Parathyroid adenoma (tissue), 2 donors: ENCODE results near the gene KCTD20.
A peak's percentile ranks its signal among the peaks of the same experiment; 100 is the strongest.

Experiments
- H2AFZ ChIP-seq: fragments of 300-600 bp; sonication (generic); one replicate; pipeline ENCODE4 v1.7.0; 2017; ENCODE audit warnings: antibody characterized with exemption, mild to moderate bottlenecking
- H3K27ac ChIP-seq: fragments of 300-600 bp; sonication (generic); one replicate; pipeline ENCODE4 v1.7.0; 2017
- H3K27me3 ChIP-seq: fragments of 300-600 bp; sonication (generic); one replicate; pipeline ENCODE4 v1.7.0; 2017; ENCODE audit warnings: low read length; ENCODE audit not compliant: control insufficient read depth, insufficient read depth
- H3K36me3 ChIP-seq: fragments of 300-600 bp; sonication (generic); one replicate; pipeline ENCODE4 v1.7.0; 2017; ENCODE audit warnings: low read length; ENCODE audit not compliant: control insufficient read depth, insufficient read depth
- H3K4me1 ChIP-seq: fragments of 300-600 bp; sonication (generic); one replicate; pipeline ENCODE4 v1.7.0; 2017; ENCODE audit warnings: control low read depth
- H3K4me2 ChIP-seq: fragments of 300-600 bp; sonication (generic); one replicate; pipeline ENCODE4 v1.7.0; 2017; ENCODE audit warnings: low read length
- H3K4me3 ChIP-seq: fragments of 300-600 bp; sonication (generic); one replicate; pipeline ENCODE4 v1.7.0; 2017; ENCODE audit warnings: low read depth, low read length
- H3K79me2 ChIP-seq: fragments of 300-600 bp; sonication (generic); one replicate; pipeline ENCODE4 v1.7.0; 2017; ENCODE audit warnings: control low read depth
- H3K9ac ChIP-seq: fragments of 300-600 bp; sonication (generic); one replicate; pipeline ENCODE4 v1.7.0; 2017; ENCODE audit warnings: mild to moderate bottlenecking
- H3K9me3 ChIP-seq: fragments of 300-600 bp; sonication (generic); one replicate; pipeline ENCODE4 v1.7.0; 2017; ENCODE audit warnings: low read length; ENCODE audit not compliant: control insufficient read depth
- TF ChIP-seq, protein P1 (sequence below): fragments of 300-600 bp; sonication (generic); IDR thresholded peaks from one replicate; pipeline ENCODE4 v1.7.0; 2017; ENCODE audit warnings: antibody characterized with exemption, mild to moderate bottlenecking
- donor health status: primary hyperparathyroidism.

KCTD20 gene

DNA sequence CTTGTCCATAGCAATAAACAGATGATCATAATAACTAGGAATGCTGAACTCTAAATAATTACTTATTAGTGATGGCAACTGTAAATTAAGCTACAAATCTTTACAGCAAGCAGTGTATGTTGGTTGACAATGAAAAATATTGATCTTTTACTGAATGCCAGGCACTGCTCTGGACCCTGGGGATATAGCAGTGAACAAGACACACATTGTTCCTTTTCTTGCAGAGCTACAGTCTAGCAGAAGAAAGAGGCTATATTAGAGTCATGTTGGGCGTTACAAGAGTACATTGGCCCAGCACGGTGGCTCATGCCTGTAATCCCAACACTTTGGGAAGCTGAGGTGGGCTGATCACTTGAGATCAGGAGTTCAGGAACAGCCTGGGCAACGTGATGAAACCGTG lies 11.6 kb upstream of the KCTD20 start:
- no peak overlapping the region for H3K4me2 ChIP-seq

DNA sequence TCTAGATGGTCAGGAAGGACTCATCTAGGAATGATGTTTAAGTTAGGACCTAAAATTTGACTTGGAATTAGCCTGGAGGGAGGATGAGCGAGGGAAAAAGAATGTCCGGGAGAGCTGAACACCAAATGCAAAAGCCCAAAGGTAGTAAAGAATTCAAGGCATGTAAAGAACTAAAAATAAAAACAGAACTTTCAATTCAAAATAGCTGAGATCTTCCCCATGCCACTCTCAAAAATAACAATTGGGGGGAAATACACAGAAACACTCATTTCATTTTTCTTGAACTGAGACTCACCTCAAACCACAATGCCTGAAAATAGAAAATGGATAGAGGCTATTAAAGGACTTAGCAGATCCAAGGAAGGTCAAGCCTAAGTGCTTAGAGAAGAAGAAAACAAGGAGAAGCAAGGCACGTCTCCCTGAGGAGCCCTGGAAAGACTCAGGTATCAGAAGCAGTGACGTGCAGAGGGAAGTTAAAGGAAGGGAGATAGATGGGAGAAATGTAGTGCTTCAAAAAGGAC lies 10.6 kb upstream of the KCTD20 start:
- Histone ChIP-seq H3K36me3 (no peaks in the 10 kb centered on the region), H3K27ac (no peak overlapping the region), H3K4me3 (no peak overlapping the region), H2AFZ (no peak overlapping the region), H3K4me1 (no peaks in the 10 kb centered on the region), H3K9ac (no peak overlapping the region), H3K9me3 (no peaks in the 10 kb centered on the region), H3K27me3 (no peaks in the 10 kb centered on the region), H3K4me2 (no peak overlapping the region), H3K79me2 (no peaks in the 10 kb centered on the region)
- TF ChIP-seq, protein P1, sequence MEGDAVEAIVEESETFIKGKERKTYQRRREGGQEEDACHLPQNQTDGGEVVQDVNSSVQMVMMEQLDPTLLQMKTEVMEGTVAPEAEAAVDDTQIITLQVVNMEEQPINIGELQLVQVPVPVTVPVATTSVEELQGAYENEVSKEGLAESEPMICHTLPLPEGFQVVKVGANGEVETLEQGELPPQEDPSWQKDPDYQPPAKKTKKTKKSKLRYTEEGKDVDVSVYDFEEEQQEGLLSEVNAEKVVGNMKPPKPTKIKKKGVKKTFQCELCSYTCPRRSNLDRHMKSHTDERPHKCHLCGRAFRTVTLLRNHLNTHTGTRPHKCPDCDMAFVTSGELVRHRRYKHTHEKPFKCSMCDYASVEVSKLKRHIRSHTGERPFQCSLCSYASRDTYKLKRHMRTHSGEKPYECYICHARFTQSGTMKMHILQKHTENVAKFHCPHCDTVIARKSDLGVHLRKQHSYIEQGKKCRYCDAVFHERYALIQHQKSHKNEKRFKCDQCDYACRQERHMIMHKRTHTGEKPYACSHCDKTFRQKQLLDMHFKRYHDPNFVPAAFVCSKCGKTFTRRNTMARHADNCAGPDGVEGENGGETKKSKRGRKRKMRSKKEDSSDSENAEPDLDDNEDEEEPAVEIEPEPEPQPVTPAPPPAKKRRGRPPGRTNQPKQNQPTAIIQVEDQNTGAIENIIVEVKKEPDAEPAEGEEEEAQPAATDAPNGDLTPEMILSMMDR = no peak

More for the DNA sequence above, 11.6 kb upstream of the KCTD20 start:
- no peaks in the 10 kb centered on the region for H3K9me3 ChIP-seq
- H3K4me1 ChIP-seq = no peaks in the 10 kb centered on the region
- TF ChIP-seq, protein P1 = no peak
- H3K4me3 ChIP-seq = no peak overlapping the region
- H3K9ac ChIP-seq = no peak overlapping the region
- H2AFZ ChIP-seq = no peak overlapping the region
- H3K27me3 ChIP-seq = no peaks in the 10 kb centered on the region
- H3K79me2 ChIP-seq = no peaks in the 10 kb centered on the region
- no peak overlapping the region for H3K27ac ChIP-seq
- H3K36me3 ChIP-seq = no peaks in the 10 kb centered on the region

GRCh38 chr6:36436466-36436865 lies 6.3 kb upstream of the KCTD20 start:
- Histone ChIP-seq H3K4me2 (no peak overlapping the region), H3K9me3 (no peaks in the 10 kb centered on the region), H2AFZ (no peak overlapping the region), H3K4me3 (no peak overlapping the region), H3K4me1 (peaks cover 5% of the 10 kb centered on the region), H3K27me3 (no peaks in the 10 kb centered on the region), H3K9ac (no peak overlapping the region), H3K27ac (no peak overlapping the region), H3K79me2 (no peaks in the 10 kb centered on the region), H3K36me3 (no peaks in the 10 kb centered on the region)
- TF ChIP-seq, protein P1 = no peak

- Histone ChIP-seq H3K4me3 (no peak overlapping the region), H2AFZ (peak overlapping the region; percentile 81), H3K9me3 (no peaks in the 10 kb centered on the region), H3K4me2 (peak overlapping the region; percentile 34), H3K4me1 (peaks cover 20% of the 10 kb centered on the region), H3K79me2 (peaks cover 2% of the 10 kb centered on the region), H3K27me3 (no peaks in the 10 kb centered on the region), H3K9ac (no peak overlapping the region), H3K27ac (peak overlapping the region; percentile 92), H3K36me3 (no peaks in the 10 kb centered on the region)
- TF ChIP-seq, protein P1 = no peak
Measured at GRCh38 chr6:36441307-36441894, 1.4 kb upstream of the KCTD20 start.
